ENCODE data around the gene CDKN1B. TPM values are rescaled to one million over a fixed set of nuclear protein-coding genes. Genes with fewer than 3 reads are reported as not detected.
A peak's percentile ranks its signal among the peaks of the same experiment; 100 is the strongest.
"Not testable (repeated sequence)": the region's sequence is repeated elsewhere in the genome, so short reads cannot be mapped to it uniquely, and the experiment has no call there.

Gene CDKN1B
- total RNA-seq, 6 experiments from 2014 or later, result 18.3 to 28.6 (median 24.5) TPM

GRCh38 chr12:12736759-12737676 lies 19.9 kb downstream of the CDKN1B start:
- intact Hi-C loops (cut with DNase I), result no loop called here
- WGBS (ENCODE audit: insufficient coverage, low coverage, low lambda C conversion rate, missing lambda C conversion rate), result 48% methylated on average over 9 of the region's 9 CpGs
- DNase-seq (no peak), ATAC-seq (peak; percentile 84 to 87 (median 85))
- Histone ChIP-seq H3K27ac (peak overlapping the region in 1 of 3 donors; percentile 5), H3K4me1 (no peaks in the 10 kb centered on the region), H3K27me3 (no peaks in the 10 kb centered on the region), H3K36me3 (no peaks in the 10 kb centered on the region), H3K4me3 (no peak overlapping the region), H3K9me3 (no peaks in the 10 kb centered on the region)
- no peak for TF ChIP-seq POLR2A (IDR thresholded peaks at IDR 0.05)
- TF ChIP-seq CTCF (IDR thresholded peaks at IDR 0.05), result peak; percentile 44 to 65 (median 60)

GRCh38 chr12:12738152-12738551 lies 21.0 kb downstream of the CDKN1B start:
- DNase-seq; H3K4me1 ChIP-seq; H3K36me3 ChIP-seq; ATAC-seq; H3K27me3 ChIP-seq; H3K4me3 ChIP-seq; H3K27ac ChIP-seq; intact Hi-C loops (cut with DNase I); H3K9me3 ChIP-seq: not testable (repeated sequence)
- 94% methylated on average over 1 of the region's 2 CpGs for WGBS (ENCODE audit: insufficient coverage, low coverage, low lambda C conversion rate, missing lambda C conversion rate)

GRCh38 chr12:12741660-12742059 lies 24.5 kb downstream of the CDKN1B start:
- no peak overlapping the region for H3K4me3 ChIP-seq
- H3K27me3 ChIP-seq, result no peaks in the 10 kb centered on the region
- TF ChIP-seq CTCF (IDR thresholded peaks at IDR 0.05) (no peak), POLR2A (IDR thresholded peaks at IDR 0.05) (no peak)
- intact Hi-C loops (cut with DNase I), result no loop called here
- H3K9me3 ChIP-seq, result no peaks in the 10 kb centered on the region
- ATAC-seq, result peak in 3 of 4 donors; percentile 57 to 62 (median 61)
- WGBS (ENCODE audit: insufficient coverage, low coverage, low lambda C conversion rate, missing lambda C conversion rate), result 42% methylated on average over 3 of the region's 3 CpGs
- H3K27ac ChIP-seq, result no peak overlapping the region
- H3K4me1 ChIP-seq, result no peaks in the 10 kb centered on the region
- H3K36me3 ChIP-seq, result no peaks in the 10 kb centered on the region
- no peak for DNase-seq

GRCh38 chr12:12744546-12745305 lies 27.6 kb downstream of the CDKN1B start:
- Histone ChIP-seq H3K27me3 (no peaks in the 10 kb centered on the region), H3K36me3 (no peaks in the 10 kb centered on the region), H3K27ac (no peak overlapping the region), H3K4me3 (no peak overlapping the region), H3K4me1 (no peaks in the 10 kb centered on the region), H3K9me3 (no peaks in the 10 kb centered on the region)
- intact Hi-C loops (cut with DNase I), result no loop called here
- ATAC-seq, result no peak
- DNase-seq, result no peak
- TF ChIP-seq POLR2A (IDR thresholded peaks at IDR 0.05) (no peak), CTCF (IDR thresholded peaks at IDR 0.05) (no peak)
- 83% methylated on average over 5 of the region's 8 CpGs for WGBS (ENCODE audit: insufficient coverage, low coverage, low lambda C conversion rate, missing lambda C conversion rate)

All from right lobe of liver (tissue), 6 donors.